GM21529 (cell line): ENCODE measurements around the gene SYNC.
"Not testable (repeated sequence)": the region's sequence is repeated elsewhere in the genome, so short reads cannot be mapped to it uniquely, and the experiment has no call there.

Experiments used
- ATAC-seq: cut with Tn5 transposase; IDR thresholded peaks from one replicate; pipeline ENCODE4 v1.9.1; 2021; ENCODE audit not compliant: unreplicated experiment

Gene SYNC

GRCh38 chr1:32724678-32725614 is 22.4 kb upstream of the SYNC start:
- no peak for ATAC-seq

GRCh38 chr1:32719681-32720275 is 17.2 kb upstream of the SYNC start:
- ATAC-seq, result no peak

- no peak for ATAC-seq
These were observed 16.0 kb upstream of the SYNC start for GRCh38 chr1:32718527-32718926.

GRCh38 chr1:32718036-32718435 is 15.5 kb upstream of the SYNC start:
- ATAC-seq, result no peak

- no peak for ATAC-seq
These were observed 14.9 kb upstream of the SYNC start for GRCh38 chr1:32717503-32717902.

- ATAC-seq, result no peak
These were observed 14.0 kb upstream of the SYNC start for GRCh38 chr1:32716312-32717148.

GRCh38 chr1:32715901-32716311 is 13.3 kb upstream of the SYNC start:
- ATAC-seq, result no peak

GRCh38 chr1:32714277-32714676 is 11.7 kb upstream of the SYNC start:
- ATAC-seq, result no peak

- no peak for ATAC-seq
These were observed 10.5 kb upstream of the SYNC start for GRCh38 chr1:32713081-32713480.

- not testable (repeated sequence) for ATAC-seq
These were observed 8.7 kb upstream of the SYNC start for GRCh38 chr1:32711221-32711620.

- no peak for ATAC-seq
These were observed 6.9 kb upstream of the SYNC start for GRCh38 chr1:32709476-32709875.

- ATAC-seq, result no peak
These were observed 6.5 kb upstream of the SYNC start for GRCh38 chr1:32709075-32709474.

- ATAC-seq, result no peak
These were observed 3.9 kb upstream of the SYNC start for GRCh38 chr1:32706491-32706890.

GRCh38 chr1:32705516-32705915 is 2.9 kb upstream of the SYNC start:
- no peak for ATAC-seq

GRCh38 chr1:32703479-32704291 is 1.1 kb upstream of the SYNC start:
- ATAC-seq, result no peak

- ATAC-seq, result no peak
These were observed 495 bp downstream of the SYNC start for GRCh38 chr1:32701951-32702598.

- no peak for ATAC-seq
These were observed 1.1 kb downstream of the SYNC start for GRCh38 chr1:32701421-32701911.

- not testable (repeated sequence) for ATAC-seq
These were observed 5.6 kb downstream of the SYNC start for GRCh38 chr1:32696996-32697395.

GRCh38 chr1:32696041-32696440 is 6.5 kb downstream of the SYNC start:
- no peak for ATAC-seq
